ENCODE measurements around the gene NF1. TPM values are rescaled to one million over a fixed set of nuclear protein-coding genes. Genes with fewer than 3 reads are reported as not detected.

NF1 gene
- polyA plus RNA-seq, 2 of the 4 experiments (the other 2 are of a cell fraction), result 15.9 to 73.2 TPM

- TF ChIP-seq PBX3 (IDR thresholded peaks at IDR 0.05) (no peak), TFCP2L1 (CRISPR knock-in tag; IDR thresholded peaks at IDR 0.05) (no peak), CEBPB (IDR thresholded peaks at IDR 0.05) (no peak), ZSCAN20 (CRISPR knock-in tag; IDR thresholded peaks at IDR 0.05) (no peak), CTCF (IDR thresholded peaks at IDR 0.05) (no peak), ZNF302 (CRISPR knock-in tag; IDR thresholded peaks at IDR 0.05) (no peak)
Measured at GRCh38 chr17:31114956-31115555, 20.3 kb downstream of the NF1 start (continued).

GRCh38 chr17:31116167-31116566, 21.4 kb downstream of the NF1 start:
- ATAC-seq, result no peak
- no peak for FAIRE-seq
- CTCF ChIA-PET, result interaction anchor here (1.2 kb wide), 1 partner anchor 12 kb away, joined by 4 read pairs; no protein-coding TSS in a partner anchor
- Histone ChIP-seq H3K9me3 (no peaks in the 10 kb centered on the region), H3K4me2 (no peak overlapping the region), H3K4me1 (peaks cover 6% of the 10 kb centered on the region; the same call in 2 of the 3 replicates), H3K27ac (no peak overlapping the region), H3K4me3 (no peak overlapping the region)
- no peak for DNase-seq (ENCODE audit: low read depth in 1 of 2, low spot score in 1 of 2)
- POLR2A ChIA-PET, result no interaction called here
- TF ChIP-seq ZFP36 (IDR thresholded peaks at IDR 0.05; ENCODE audit: borderline replicate concordance, partially characterized antibody) (no peak), JUN (IDR thresholded peaks at IDR 0.05) (no peak), GATA3 (IDR thresholded peaks at IDR 0.05; ENCODE audit: borderline replicate concordance) (no peak), MAFK (IDR thresholded peaks at IDR 0.05; ENCODE audit: partially characterized antibody) (peak; percentile 61)
- 79% methylated on average over 4 of the region's 4 CpGs for WGBS (ENCODE audit: missing lambda C conversion rate)

- H3K4me3 ChIP-seq, result no peak overlapping the region
- no peaks in the 10 kb centered on the region for H3K4me1 ChIP-seq
- no peak for FAIRE-seq
- H3K4me2 ChIP-seq, result no peak overlapping the region
- H3K9me3 ChIP-seq, result no peaks in the 10 kb centered on the region
- no peak for ATAC-seq
- ChIA-PET POLR2A (no interaction called here), CTCF (no interaction called here)
- 94% methylated on average over 2 of the region's 2 CpGs for WGBS (ENCODE audit: missing lambda C conversion rate)
- no peak overlapping the region for H3K27ac ChIP-seq
- TF ChIP-seq ZSCAN20 (CRISPR knock-in tag; IDR thresholded peaks at IDR 0.05) (no peak), NPAS2 (CRISPR knock-in tag; IDR thresholded peaks at IDR 0.05; ENCODE audit: borderline replicate concordance) (no peak), RNF2 (IDR thresholded peaks at IDR 0.05; ENCODE audit: borderline replicate concordance, low read depth) (no peak), GATA3 (IDR thresholded peaks at IDR 0.05; ENCODE audit: borderline replicate concordance) (no peak), EP300 (IDR thresholded peaks at IDR 0.05) (no peak)
- TF ChIP-seq, protein P1, sequence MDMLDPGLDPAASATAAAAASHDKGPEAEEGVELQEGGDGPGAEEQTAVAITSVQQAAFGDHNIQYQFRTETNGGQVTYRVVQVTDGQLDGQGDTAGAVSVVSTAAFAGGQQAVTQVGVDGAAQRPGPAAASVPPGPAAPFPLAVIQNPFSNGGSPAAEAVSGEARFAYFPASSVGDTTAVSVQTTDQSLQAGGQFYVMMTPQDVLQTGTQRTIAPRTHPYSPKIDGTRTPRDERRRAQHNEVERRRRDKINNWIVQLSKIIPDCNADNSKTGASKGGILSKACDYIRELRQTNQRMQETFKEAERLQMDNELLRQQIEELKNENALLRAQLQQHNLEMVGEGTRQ (IDR thresholded peaks at IDR 0.05), result no peak
- DNase-seq (ENCODE audit: low read depth in 1 of 2, low spot score in 1 of 2), result no peak
Measured at GRCh38 chr17:31122746-31123145, 28.0 kb downstream of the NF1 start.

DNA sequence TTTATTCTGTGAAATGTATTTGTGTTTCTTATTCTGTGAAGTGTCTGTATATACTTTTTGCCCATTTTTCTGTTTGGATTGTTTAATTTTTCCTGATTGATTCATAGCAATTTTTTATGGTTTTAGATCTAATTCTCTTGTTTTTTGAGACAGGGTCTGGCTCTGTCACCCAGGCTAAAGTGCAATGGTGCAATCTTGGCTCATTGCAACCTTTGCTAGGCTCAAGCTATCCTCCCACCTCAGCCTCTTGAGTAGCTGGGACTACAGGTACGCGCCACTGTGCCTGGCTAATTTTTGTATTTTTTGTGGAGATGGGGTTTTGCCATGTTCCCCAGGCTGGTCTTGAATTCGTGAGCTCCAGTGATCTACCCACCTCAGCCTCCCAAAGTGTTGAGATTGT, 31.5 kb downstream of the NF1 start:
- TF ChIP-seq TP53 (CRISPR knock-in tag; IDR thresholded peaks at IDR 0.05), result no peak
- TF ChIP-seq CHD4 (IDR thresholded peaks at IDR 0.05; ENCODE audit: borderline replicate concordance), result no peak
- TF ChIP-seq RNF2 (IDR thresholded peaks at IDR 0.05; ENCODE audit: borderline replicate concordance, low read depth), result no peak
- no peak for TF ChIP-seq ESRRA (IDR thresholded peaks at IDR 0.05; ENCODE audit: borderline replicate concordance, low read length)
- TF ChIP-seq MAZ (IDR thresholded peaks at IDR 0.05; ENCODE audit: borderline replicate concordance, low read depth, low read length), result no peak
- TF ChIP-seq ELK1 (IDR thresholded peaks at IDR 0.05; ENCODE audit: low read depth, low read length), result no peak
- TF ChIP-seq CEBPB (IDR thresholded peaks at IDR 0.05), result no peak
- TF ChIP-seq NR3C1 (IDR thresholded peaks at IDR 0.05), result no peak
- no peak for TF ChIP-seq CBX2 (IDR thresholded peaks at IDR 0.05; ENCODE audit: borderline replicate concordance, low read depth)
- TF ChIP-seq MYC (IDR thresholded peaks at IDR 0.05; ENCODE audit: borderline replicate concordance, low read length), result no peak
- TF ChIP-seq CBX8 (IDR thresholded peaks at IDR 0.05), result no peak
- no peak for TF ChIP-seq NPAS2 (CRISPR knock-in tag; IDR thresholded peaks at IDR 0.05; ENCODE audit: borderline replicate concordance)
- TF ChIP-seq, protein P2, sequence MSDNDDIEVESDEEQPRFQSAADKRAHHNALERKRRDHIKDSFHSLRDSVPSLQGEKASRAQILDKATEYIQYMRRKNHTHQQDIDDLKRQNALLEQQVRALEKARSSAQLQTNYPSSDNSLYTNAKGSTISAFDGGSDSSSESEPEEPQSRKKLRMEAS (IDR thresholded peaks at IDR 0.05), result no peak
- no peak for TF ChIP-seq EP300 (IDR thresholded peaks at IDR 0.05)
- ChIA-PET CTCF (interaction anchor here (1.4 kb wide), 1 partner anchor 27 kb away, joined by 3 read pairs; no protein-coding TSS in a partner anchor), POLR2A (no interaction called here)
- no peak for DNase-seq (ENCODE audit: low read depth in 1 of 2, low spot score in 1 of 2)
- Histone ChIP-seq H3K4me3 (no peak overlapping the region), H3K4me1 (peaks cover 19% of the 10 kb centered on the region), H3K4me2 (no peak overlapping the region), H3K9me3 (no peaks in the 10 kb centered on the region), H3K27ac (no peak overlapping the region)
- no peak for FAIRE-seq
- ATAC-seq, result no peak
- WGBS (ENCODE audit: missing lambda C conversion rate), result 90% methylated on average over 3 of the region's 3 CpGs
